IMR-90 (cell line): Measurements from ENCODE around the gene ATP6V0A4. TPM values are rescaled to one million over a fixed set of nuclear protein-coding genes. Genes with fewer than 3 reads are reported as not detected.

Source experiments
- ATAC-seq: fragments of 200-7000 bp; cut with Tn5 transposase; 2 replicates; pipeline ENCODE4 v1.9.1; 2020; ENCODE audit warnings: low read depth, mild to moderate bottlenecking, moderate library complexity
- BruUV-seq: library from RNA; stranded (reverse); fragments of 400-500 nt; replicated peaks from 2 replicates; lab custom pipeline; 2021; lab: Mats Ljungman, UMichigan
- CTCF ChIA-PET: fragments of 300-600 bp; formaldehyde crosslinking; extraction: SDS; loops from one replicate; lab custom pipeline; 2021; ENCODE audit warnings: antibody characterized with exemption; lab: Yijun Ruan, JAX
- POLR2A ChIA-PET: fragments of 300-600 bp; sonication (Branson Sonifier 250); formaldehyde crosslinking; loops from one replicate; lab custom pipeline; 2022; ENCODE audit warnings: antibody characterized with exemption; ENCODE audit not compliant: unreplicated experiment; lab: Charles Lee
- DNase-seq: peaks from one replicate; pipeline ENCODE4 v3.0.0; 2013
- H2AFZ ChIP-seq: replicated peaks from 2 replicates; pipeline ENCODE3; 2013; ENCODE audit warnings: low read length, mild to moderate bottlenecking; ENCODE audit not compliant: poor library complexity
- H2AK5ac ChIP-seq: 2 replicates; pipeline ENCODE4 v1.6.1; 2013; ENCODE audit warnings: low read depth, low read length, inconsistent platforms
- H2AK9ac ChIP-seq: replicated peaks from 2 replicates; pipeline ENCODE3; 2013; ENCODE audit warnings: mild to moderate bottlenecking, low read depth, low read length, moderate library complexity; ENCODE audit not compliant: poor library complexity
- H2BK120ac ChIP-seq: 2 replicates; pipeline ENCODE4 v1.6.1; 2013; ENCODE audit warnings: low read depth, low read length, inconsistent platforms
- H2BK15ac ChIP-seq: 3 replicates; pipeline ENCODE4 v1.6.1; 2013; ENCODE audit warnings: low read depth, low read length, inconsistent platforms
- H2BK20ac ChIP-seq: 2 replicates; pipeline ENCODE4 v1.6.1; 2013; ENCODE audit warnings: low read depth, mild to moderate bottlenecking, inconsistent platforms, low read length, moderate library complexity
- H2BK5ac ChIP-seq: 2 replicates; pipeline ENCODE4 v1.6.1; 2013; ENCODE audit warnings: mild to moderate bottlenecking, low read depth, low read length, inconsistent platforms; ENCODE audit not compliant: poor library complexity, severe bottlenecking
- H3K14ac ChIP-seq: replicated peaks from 2 replicates; pipeline ENCODE4 v1.6.1; 2013; ENCODE audit warnings: low read depth, low read length, inconsistent platforms
- H3K18ac ChIP-seq: 2 replicates; pipeline ENCODE4 v1.6.1; 2013; ENCODE audit warnings: low read depth, low read length, control low read depth
- H3K23ac ChIP-seq: 2 replicates; pipeline ENCODE4 v1.6.1; 2013; ENCODE audit warnings: low read depth, low read length, inconsistent platforms
- H3K27ac ChIP-seq: 2 replicates; pipeline ENCODE4 v1.5.1; 2013; ENCODE audit warnings: mild to moderate bottlenecking, control low read depth, low read length; ENCODE audit not compliant: insufficient read depth
- H3K27me3 ChIP-seq: 2 replicates; pipeline ENCODE4 v1.6.1; 2013; ENCODE audit warnings: low read length; ENCODE audit not compliant: control insufficient read depth, insufficient read depth
- H3K36me3 ChIP-seq: 2 replicates; pipeline ENCODE4 v1.6.1; 2013; ENCODE audit warnings: low read length, mixed read lengths; ENCODE audit not compliant: control insufficient read depth, insufficient read depth
- H3K4ac ChIP-seq: 2 replicates; pipeline ENCODE4 v1.6.1; 2013; ENCODE audit warnings: low read depth, low read length, inconsistent platforms
- H3K4me1 ChIP-seq: 2 replicates; pipeline ENCODE4 v1.6.1; 2013; ENCODE audit warnings: low read length, mixed read lengths; ENCODE audit not compliant: control insufficient read depth, insufficient read depth
- H3K4me2 ChIP-seq: 2 replicates; pipeline ENCODE4 v1.6.1; 2013; ENCODE audit warnings: low read depth, mild to moderate bottlenecking, control low read depth, low read length, moderate library complexity
- H3K4me3 ChIP-seq: 2 replicates; pipeline ENCODE4 v1.5.1; 2013; ENCODE audit warnings: low read depth, mild to moderate bottlenecking, control low read depth, low read length, moderate library complexity; ENCODE audit not compliant: insufficient read depth
- H3K56ac ChIP-seq: 2 replicates; pipeline ENCODE4 v1.6.1; 2013; ENCODE audit warnings: low read length, inconsistent platforms; ENCODE audit not compliant: insufficient read depth; ENCODE audit errors: extremely low read depth
- H3K79me1 ChIP-seq, 2 experiments: 2 replicates each; pipeline ENCODE4 v1.6.1; 2013; ENCODE audit warnings: low read length in 2 of 2, inconsistent platforms in 1 of 2, low read depth in 1 of 2
- H3K9ac ChIP-seq: 2 replicates; pipeline ENCODE4 v1.6.1; 2013; ENCODE audit warnings: low read depth, low read length, control low read depth
- H3K9me1 ChIP-seq: 2 replicates; pipeline ENCODE4 v1.6.1; 2013; ENCODE audit warnings: low read length, inconsistent platforms; ENCODE audit not compliant: insufficient read depth
- H3K9me3 ChIP-seq: 2 replicates; pipeline ENCODE4 v1.6.1; 2013; ENCODE audit warnings: low read length; ENCODE audit not compliant: control insufficient read depth, insufficient read depth
- H4K20me1 ChIP-seq: 2 replicates; pipeline ENCODE4 v1.6.1; 2013; ENCODE audit warnings: low read length, inconsistent platforms; ENCODE audit not compliant: insufficient read depth
- H4K5ac ChIP-seq: 2 replicates; pipeline ENCODE4 v1.6.1; 2013; ENCODE audit warnings: mild to moderate bottlenecking, low read depth, low read length, control low read depth
- H4K8ac ChIP-seq, 2 experiments: 2 replicates each; pipeline ENCODE4 v1.6.1; 2013; ENCODE audit warnings: low read depth in 2 of 2, low read length in 2 of 2, control low read depth in 1 of 2, inconsistent platforms in 1 of 2
- H4K91ac ChIP-seq: 2 replicates; pipeline ENCODE4 v1.6.1; 2013; ENCODE audit warnings: low read depth, low read length, inconsistent platforms; ENCODE audit not compliant: insufficient read depth
- BHLHE40 ChIP-seq: fragments of 150-350 bp; IDR thresholded peaks from 2 replicates; pipeline ENCODE4 v1.6.1; 2016; ENCODE audit warnings: mild to moderate bottlenecking, low read depth, low read length
- CHD1 ChIP-seq: IDR thresholded peaks from 2 replicates; pipeline ENCODE4 v1.6.1; 2012; ENCODE audit warnings: low read depth, low read length, improper control_type of control experiment
- ELK1 ChIP-seq: fragments of 150-350 bp; IDR thresholded peaks from 2 replicates; pipeline ENCODE4 v1.6.1; 2016; ENCODE audit warnings: low read depth, mild to moderate bottlenecking, low read length, moderate library complexity, borderline replicate concordance
- MAFK ChIP-seq: IDR thresholded peaks from 2 replicates; pipeline ENCODE4 v1.6.1; 2012; ENCODE audit warnings: low read depth, low read length, improper control_type of control experiment
- MXI1 ChIP-seq: IDR thresholded peaks from 2 replicates; pipeline ENCODE4 v1.6.1; 2012; ENCODE audit warnings: low read depth, mild to moderate bottlenecking, low read length, moderate library complexity, borderline replicate concordance
- POLR2A ChIP-seq: IDR thresholded peaks from 2 replicates; pipeline ENCODE4 v1.6.1; 2012; ENCODE audit warnings: mild to moderate bottlenecking, low read depth, low read length
- RAD21 ChIP-seq: IDR thresholded peaks from 2 replicates; pipeline ENCODE4 v1.6.1; 2012; ENCODE audit warnings: low read length, improper control_type of control experiment
- SMC3 ChIP-seq: fragments of 150-350 bp; IDR thresholded peaks from 2 replicates; pipeline ENCODE4 v1.6.1; 2016; ENCODE audit warnings: low read depth, mild to moderate bottlenecking, antibody characterized with exemption, low read length, moderate library complexity
- WGBS, 2 experiments: methylation state at CpG; one replicate each; pipeline versions ENCODE4 v1.1.5 to v1.1.7; 2013; ENCODE audit warnings: missing lambda C conversion rate in 2 of 2; ENCODE audit not compliant: insufficient read length in 1 of 2; ENCODE audit errors: extremely low coverage in 2 of 2; 5-methylcytosine and 5-hydroxymethylcytosine counted together
- dilution Hi-C: fragments of 300-500 bp; cut with HindIII; formaldehyde crosslinking; loops from one replicate; pipeline ENCODE4 v1.14.3; 2018; ENCODE audit warnings: low sequenced_read_pairs; ENCODE audit not compliant: unreplicated experiment
- in situ Hi-C: fragments of 300-500 bp; cut with MboI; formaldehyde crosslinking; loops from 3 replicates; pipeline ENCODE4 v1.14.3; 2019; ENCODE audit warnings: low sequenced_read_pairs, inconsistent platforms, mixed read lengths
- intact Hi-C: fragments of 100-400 bp; cut with micrococcal nuclease; formaldehyde crosslinking; loops from 2 replicates; pipeline ENCODE4 v1.10.0; 2022
- polyA plus RNA-seq, 3 experiments: library from polyadenylated mRNA; depleted of rRNA; stranded (reverse); fragments of >200 nt; gene quantifications; 2 replicates each; pipeline ENCODE4 v1.2.3, GENCODE V29; 2012; ENCODE audit warnings: low replicate concordance in 1 of 3
- total RNA-seq: library from RNA; depleted of rRNA; stranded (reverse); fragments of >200 nt; gene quantifications from 2 replicates; pipeline ENCODE4 v1.2.3, GENCODE V29; 2012
- TF ChIP-seq, protein P1 (sequence below): fragments of 150-350 bp; IDR thresholded peaks from 2 replicates; pipeline ENCODE4 v1.6.1; 2017; ENCODE audit warnings: mild to moderate bottlenecking, antibody characterized with exemption, low read length, low read depth
- TF ChIP-seq, protein P2 (sequence below): conservative IDR thresholded peaks from 2 replicates; pipeline ENCODE4 v1.5.1; 2012; ENCODE audit warnings: mild to moderate bottlenecking, low read depth, low read length, improper control_type of control experiment

Gene ATP6V0A4
- total and polyA plus RNA-seq, 2 of the 4 experiments (the other 2 are of a cell fraction) = 0.05 to 0.18 TPM

DNA sequence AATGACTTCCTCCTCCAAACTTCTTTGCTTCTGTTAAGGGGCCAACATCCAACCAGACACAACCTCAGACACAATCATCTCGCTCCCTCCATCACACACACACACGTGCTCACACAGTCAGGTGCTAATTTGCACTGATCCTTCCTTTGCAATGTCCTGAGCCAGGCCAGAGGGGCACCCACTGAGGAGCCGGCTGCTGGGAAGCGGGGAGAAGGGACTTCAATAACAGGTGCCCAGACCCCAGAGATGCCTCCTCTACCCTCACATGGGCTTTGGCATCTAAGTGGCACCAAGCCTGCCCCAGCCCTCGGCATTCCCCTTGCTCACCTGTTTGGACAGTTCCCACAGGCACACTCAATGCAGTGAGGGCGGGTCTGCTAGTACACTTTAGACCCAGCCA, 62.6 kb downstream of the ATP6V0A4 start:
- no peak overlapping the region for H2AK5ac ChIP-seq
- H2BK15ac ChIP-seq = no peak overlapping the region
- H2BK20ac ChIP-seq = no peak overlapping the region
- H3K27ac ChIP-seq = no peak overlapping the region
- H2BK120ac ChIP-seq = no peak overlapping the region
- no peak overlapping the region for H2BK5ac ChIP-seq
- H4K20me1 ChIP-seq = no peaks in the 10 kb centered on the region
- dilution Hi-C loops (no loop called here), intact Hi-C loops (loop anchor here (5.0 kb wide), 3 partner anchors 392 to 1128 kb away; no protein-coding TSS in a partner anchor), in situ Hi-C loops (loop anchor here (5.0 to 25.0 kb wide), 4 partner anchors 573 to 1123 kb away; no protein-coding TSS in a partner anchor)
- no peaks in the 10 kb centered on the region; the same call in 1 of the 2 replicates for H3K9me3 ChIP-seq
- no peaks in the 10 kb centered on the region for H3K4me1 ChIP-seq
- H4K91ac ChIP-seq = no peak overlapping the region
- no peak overlapping the region for H2AFZ ChIP-seq
- no peak overlapping the region for H3K9ac ChIP-seq
- H3K36me3 ChIP-seq = no peaks in the 10 kb centered on the region
- H3K23ac ChIP-seq = no peak overlapping the region
- H3K79me1 ChIP-seq = no peaks in the 10 kb centered on the region
- no peak overlapping the region for H3K4me3 ChIP-seq
- no peaks in the 10 kb centered on the region for H3K9me1 ChIP-seq
- H3K27me3 ChIP-seq = no peaks in the 10 kb centered on the region
- CTCF ChIA-PET = no interaction called here
- POLR2A ChIA-PET = no interaction called here
- no peak overlapping the region for H3K14ac ChIP-seq
- no peak overlapping the region for H3K56ac ChIP-seq
- 41% methylated on average over 2 of the region's 6 CpGs; no CpG with 5 or more reads in 1 of the 2 experiments for WGBS, 2 experiments
- no peak overlapping the region for H3K4ac ChIP-seq
- H2AK9ac ChIP-seq = no peak overlapping the region
- TF ChIP-seq, protein P1, sequence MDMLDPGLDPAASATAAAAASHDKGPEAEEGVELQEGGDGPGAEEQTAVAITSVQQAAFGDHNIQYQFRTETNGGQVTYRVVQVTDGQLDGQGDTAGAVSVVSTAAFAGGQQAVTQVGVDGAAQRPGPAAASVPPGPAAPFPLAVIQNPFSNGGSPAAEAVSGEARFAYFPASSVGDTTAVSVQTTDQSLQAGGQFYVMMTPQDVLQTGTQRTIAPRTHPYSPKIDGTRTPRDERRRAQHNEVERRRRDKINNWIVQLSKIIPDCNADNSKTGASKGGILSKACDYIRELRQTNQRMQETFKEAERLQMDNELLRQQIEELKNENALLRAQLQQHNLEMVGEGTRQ = no peak
- TF ChIP-seq SMC3 (no peak), POLR2A (no peak), MAFK (no peak), CHD1 (no peak), RAD21 (no peak), MXI1 (no peak), BHLHE40 (no peak), ELK1 (no peak)
- TF ChIP-seq, protein P2, sequence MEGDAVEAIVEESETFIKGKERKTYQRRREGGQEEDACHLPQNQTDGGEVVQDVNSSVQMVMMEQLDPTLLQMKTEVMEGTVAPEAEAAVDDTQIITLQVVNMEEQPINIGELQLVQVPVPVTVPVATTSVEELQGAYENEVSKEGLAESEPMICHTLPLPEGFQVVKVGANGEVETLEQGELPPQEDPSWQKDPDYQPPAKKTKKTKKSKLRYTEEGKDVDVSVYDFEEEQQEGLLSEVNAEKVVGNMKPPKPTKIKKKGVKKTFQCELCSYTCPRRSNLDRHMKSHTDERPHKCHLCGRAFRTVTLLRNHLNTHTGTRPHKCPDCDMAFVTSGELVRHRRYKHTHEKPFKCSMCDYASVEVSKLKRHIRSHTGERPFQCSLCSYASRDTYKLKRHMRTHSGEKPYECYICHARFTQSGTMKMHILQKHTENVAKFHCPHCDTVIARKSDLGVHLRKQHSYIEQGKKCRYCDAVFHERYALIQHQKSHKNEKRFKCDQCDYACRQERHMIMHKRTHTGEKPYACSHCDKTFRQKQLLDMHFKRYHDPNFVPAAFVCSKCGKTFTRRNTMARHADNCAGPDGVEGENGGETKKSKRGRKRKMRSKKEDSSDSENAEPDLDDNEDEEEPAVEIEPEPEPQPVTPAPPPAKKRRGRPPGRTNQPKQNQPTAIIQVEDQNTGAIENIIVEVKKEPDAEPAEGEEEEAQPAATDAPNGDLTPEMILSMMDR = no peak
- H3K18ac ChIP-seq = no peak overlapping the region
- ATAC-seq = no peak
- no TSS peak for BruUV-seq
- no peak for DNase-seq
- no peak overlapping the region for H4K5ac ChIP-seq
- H4K8ac ChIP-seq = no peak overlapping the region
- H3K4me2 ChIP-seq = no peak overlapping the region
